Jurkat, Clone E6-1 (cell line): ENCODE data around the gene PPFIA1.
"Not testable (repeated sequence)": the region's sequence is repeated elsewhere in the genome, so short reads cannot be mapped to it uniquely, and the experiment has no call there.

ENCODE experiments used
- DNase-seq: peaks from one replicate; pipeline ENCODE4 v3.0.0-alpha.2; 2011; ENCODE audit warnings: low read depth, low spot score
- H3K4me3 ChIP-seq: 2 replicates; pipeline ENCODE4 v1.5.1; 2011; ENCODE audit warnings: mild to moderate bottlenecking, low read length, control low read depth, moderate library complexity

PPFIA1 gene

GRCh38 chr11:70402016-70402415, 131.5 kb downstream of the PPFIA1 start:
- DNase-seq: no peak

GRCh38 chr11:70402685-70403084, 132.2 kb downstream of the PPFIA1 start:
- no peak overlapping the region for H3K4me3 ChIP-seq
- no peak for DNase-seq

More at GRCh38 chr11:70402016-70402415, 131.5 kb downstream of the PPFIA1 start:
- H3K4me3 ChIP-seq: no peak overlapping the region

GRCh38 chr11:70404244-70404643, 133.8 kb downstream of the PPFIA1 start:
- no peak overlapping the region for H3K4me3 ChIP-seq
- DNase-seq: no peak

GRCh38 chr11:70405679-70406395, 135.3 kb downstream of the PPFIA1 start:
- H3K4me3 ChIP-seq: no peak overlapping the region
- DNase-seq: no peak

- DNase-seq: no peak
- no peak overlapping the region for H3K4me3 ChIP-seq
Observed at GRCh38 chr11:70407121-70407520, 136.6 kb downstream of the PPFIA1 start.

- no peak overlapping the region for H3K4me3 ChIP-seq
- no peak for DNase-seq
Observed at GRCh38 chr11:70407814-70408213, 137.3 kb downstream of the PPFIA1 start.

GRCh38 chr11:70408326-70408725, 137.8 kb downstream of the PPFIA1 start:
- DNase-seq, H3K4me3 ChIP-seq: not testable (repeated sequence)

GRCh38 chr11:70409437-70409836, 138.9 kb downstream of the PPFIA1 start:
- H3K4me3 ChIP-seq: no peak overlapping the region
- no peak for DNase-seq

GRCh38 chr11:70409871-70410270, 139.4 kb downstream of the PPFIA1 start:
- H3K4me3 ChIP-seq: no peak overlapping the region
- DNase-seq: no peak

- no peak for DNase-seq
- no peak overlapping the region for H3K4me3 ChIP-seq
Observed at GRCh38 chr11:70410276-70411205, 140.1 kb downstream of the PPFIA1 start.

GRCh38 chr11:70411713-70412452, 141.4 kb downstream of the PPFIA1 start:
- DNase-seq: no peak

GRCh38 chr11:70413151-70413550, 142.7 kb downstream of the PPFIA1 start:
- H3K4me3 ChIP-seq: no peak overlapping the region
- DNase-seq: no peak

More at GRCh38 chr11:70411713-70412452, 141.4 kb downstream of the PPFIA1 start:
- H3K4me3 ChIP-seq: no peak overlapping the region

- DNase-seq: no peak
Observed at GRCh38 chr11:70414341-70415100, 144.0 kb downstream of the PPFIA1 start.

GRCh38 chr11:70415191-70415590, 144.7 kb downstream of the PPFIA1 start:
- H3K4me3 ChIP-seq: no peak overlapping the region
- DNase-seq: no peak

More at GRCh38 chr11:70414341-70415100, 144.0 kb downstream of the PPFIA1 start:
- H3K4me3 ChIP-seq: no peak overlapping the region

- H3K4me3 ChIP-seq: no peak overlapping the region
- DNase-seq: no peak
Observed at GRCh38 chr11:70415642-70416395, 145.3 kb downstream of the PPFIA1 start.

- DNase-seq: no peak
- H3K4me3 ChIP-seq: no peak overlapping the region
Observed at GRCh38 chr11:70416881-70417280, 146.4 kb downstream of the PPFIA1 start.

- no peak overlapping the region for H3K4me3 ChIP-seq
- no peak for DNase-seq
Observed at GRCh38 chr11:70418130-70418529, 147.6 kb downstream of the PPFIA1 start.
